Gastroesophageal sphincter (tissue), 4 donors: Measurements from ENCODE around the gene CFAP61. TPM values are rescaled to one million over a fixed set of nuclear protein-coding genes. Genes with fewer than 3 reads are reported as not detected.

Experiments
- ATAC-seq: fragments of 150-250 bp; one replicate; pipeline ENCODE4 v1.9.1; 2016; ENCODE audit warnings: mild to moderate bottlenecking, moderate library complexity
- H3K27ac ChIP-seq, 4 donors: fragments of 200-600 bp; sonication (generic) in 3 of 4; 1 replicate in 3 of 4; 2 replicates in 1 of 4; pipeline ENCODE4 v1.5.1; 2016 to 2019
- H3K27me3 ChIP-seq: fragments of 200-600 bp; sonication (generic); one replicate; pipeline ENCODE4 v1.5.1; 2019
- H3K36me3 ChIP-seq, 2 donors: fragments of 200-600 bp; sonication (generic); one replicate each; pipeline ENCODE4 v1.5.1; 2019; ENCODE audit warnings: control low read depth in 1 of 2
- H3K4me1 ChIP-seq, 3 donors: fragments of 200-600 bp; sonication (generic); 1 replicate in 2 of 3; 2 replicates in 1 of 3; pipeline ENCODE4 v1.5.1; 2016 to 2019; ENCODE audit warnings: control low read depth in 2 of 3
- H3K4me3 ChIP-seq, 2 donors: fragments of 200-600 bp; sonication (generic); one replicate each; pipeline ENCODE4 v1.5.1; 2019; ENCODE audit warnings: mild to moderate bottlenecking in 1 of 2, moderate library complexity in 1 of 2
- H3K9me3 ChIP-seq, 3 donors: fragments of 200-600 bp; sonication (generic); one replicate each; pipeline ENCODE4 v1.5.1; 2017 to 2019; ENCODE audit warnings: control low read depth in 2 of 3
- CTCF ChIP-seq, 4 experiments: fragments of 200-600 bp in 2 of 4; fragments of 450-650 bp in 2 of 4; sonication (generic) in 1 of 4; IDR thresholded peaks; one replicate each; pipeline ENCODE4 v1.5.1; 2017 to 2019; ENCODE audit warnings: antibody characterized with exemption in 4 of 4, mild to moderate bottlenecking in 2 of 4, moderate library complexity in 2 of 4
- EP300 ChIP-seq: sonication (generic); formaldehyde crosslinking; IDR thresholded peaks from one replicate; pipeline ENCODE4 v1.6.1; 2017; ENCODE audit warnings: antibody characterized with exemption, mild to moderate bottlenecking
- POLR2A ChIP-seq, 2 donors: fragments of 450-650 bp; IDR thresholded peaks; one replicate each; pipeline ENCODE4 v1.6.1; 2017; ENCODE audit warnings: antibody characterized with exemption in 2 of 2, mild to moderate bottlenecking in 2 of 2, moderate library complexity in 1 of 2
- POLR2AphosphoS5 ChIP-seq: sonication (generic); formaldehyde crosslinking; IDR thresholded peaks from one replicate; pipeline ENCODE4 v1.6.1; 2017; ENCODE audit warnings: antibody characterized with exemption
- WGBS, 2 donors: methylation state at CpG; one replicate each; pipeline ENCODE4 v1.1.5; 2018; ENCODE audit warnings: low coverage in 1 of 2; 5-methylcytosine and 5-hydroxymethylcytosine counted together
- total RNA-seq, 4 donors: library from RNA; depleted of rRNA; stranded (reverse); fragments of >200 nt; gene quantifications; one replicate each; pipeline ENCODE4 v1.1.0, GENCODE V29; 2016

The CFAP61 gene
- total RNA-seq, 4 donors from 2014 or later = 0.27 to 0.54 (median 0.30) TPM; not detected in 1

DNA sequence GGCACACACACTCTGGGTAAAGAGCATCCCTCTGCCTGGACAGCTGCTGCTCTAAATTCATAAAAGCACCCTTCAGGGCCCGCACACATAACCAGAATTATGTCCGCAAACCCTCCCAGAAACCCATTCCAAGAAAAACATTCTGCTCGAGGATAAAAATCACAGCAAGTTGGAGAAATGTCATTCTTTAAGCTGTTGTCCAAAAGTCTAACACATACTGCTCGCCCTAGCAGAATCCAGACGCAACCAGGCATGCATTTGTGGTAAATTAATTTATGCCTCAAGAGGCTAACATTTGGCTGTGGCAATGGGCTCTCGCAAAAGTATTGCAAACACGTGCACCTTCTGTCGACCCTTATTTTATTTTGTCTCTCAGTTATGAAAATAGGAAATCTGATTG lies 199.5 kb downstream of the CFAP61 start:
- Histone ChIP-seq H3K27me3 (peaks cover 21% of the 10 kb centered on the region), H3K4me1 (no peaks in the 10 kb centered on the region), H3K4me3 (no peak overlapping the region), H3K27ac (no peak overlapping the region), H3K36me3 (no peaks in the 10 kb centered on the region), H3K9me3 (no peaks in the 10 kb centered on the region)
- no peak for ATAC-seq
- 49 to 50% methylated on average over 4 to 6 of the region's 8 CpGs for WGBS, 2 donors
- TF ChIP-seq EP300 (no peak), POLR2AphosphoS5 (no peak)

GRCh38 chr20:20253039-20253743 lies 200.9 kb downstream of the CFAP61 start:
- 78 to 82% methylated on average over 3 to 6 of the region's 6 CpGs for WGBS, 2 donors
- Histone ChIP-seq H3K9me3 (no peaks in the 10 kb centered on the region), H3K27me3 (peaks cover 18% of the 10 kb centered on the region), H3K27ac (no peak overlapping the region), H3K4me1 (no peaks in the 10 kb centered on the region), H3K4me3 (no peak overlapping the region), H3K36me3 (no peaks in the 10 kb centered on the region)
- no peak for TF ChIP-seq CTCF (IDR thresholded peaks at IDR 0.05)
- no peak for TF ChIP-seq POLR2AphosphoS5
- no peak for TF ChIP-seq EP300
- no peak for TF ChIP-seq POLR2A (IDR thresholded peaks at IDR 0.05)
- no peak for ATAC-seq

DNA sequence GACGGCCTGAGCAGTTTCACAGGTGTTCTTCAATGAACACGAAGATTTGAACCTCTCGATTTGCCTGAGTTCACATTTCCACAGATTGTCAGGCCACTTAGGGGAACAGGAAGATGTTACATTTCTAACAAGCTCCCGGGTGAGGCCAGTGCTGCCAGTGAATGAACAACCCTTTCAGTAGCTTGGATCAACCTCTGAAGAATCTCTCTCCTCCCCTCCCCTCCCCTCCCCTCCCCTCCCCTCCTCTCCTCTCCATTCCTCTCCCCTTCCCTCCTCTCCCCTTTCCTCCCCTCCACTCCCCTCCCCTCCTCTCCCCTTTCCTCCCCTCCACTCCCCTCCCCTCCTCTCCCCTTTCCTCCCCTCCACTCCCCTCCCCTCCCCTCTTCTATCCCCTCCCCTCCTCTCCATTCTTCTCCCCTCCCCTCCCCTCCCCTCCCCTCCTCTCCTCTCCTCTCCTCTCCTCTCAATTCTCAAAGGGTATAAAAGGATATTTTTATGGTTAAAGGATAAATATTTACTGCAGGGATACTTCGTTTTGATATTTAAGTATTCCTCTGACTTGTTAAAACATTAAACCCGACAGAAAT lies 201.5 kb downstream of the CFAP61 start:
- no peaks in the 10 kb centered on the region for H3K4me1 ChIP-seq
- H3K9me3 ChIP-seq = no peaks in the 10 kb centered on the region
- no peak overlapping the region for H3K4me3 ChIP-seq
- no peak overlapping the region for H3K27ac ChIP-seq
- peaks cover 16% of the 10 kb centered on the region for H3K27me3 ChIP-seq
- no peak for TF ChIP-seq EP300
- ATAC-seq = no peak
- no peaks in the 10 kb centered on the region for H3K36me3 ChIP-seq
- WGBS, 2 donors = 56 to 66% methylated on average over 5 to 6 of the region's 6 CpGs

DNA sequence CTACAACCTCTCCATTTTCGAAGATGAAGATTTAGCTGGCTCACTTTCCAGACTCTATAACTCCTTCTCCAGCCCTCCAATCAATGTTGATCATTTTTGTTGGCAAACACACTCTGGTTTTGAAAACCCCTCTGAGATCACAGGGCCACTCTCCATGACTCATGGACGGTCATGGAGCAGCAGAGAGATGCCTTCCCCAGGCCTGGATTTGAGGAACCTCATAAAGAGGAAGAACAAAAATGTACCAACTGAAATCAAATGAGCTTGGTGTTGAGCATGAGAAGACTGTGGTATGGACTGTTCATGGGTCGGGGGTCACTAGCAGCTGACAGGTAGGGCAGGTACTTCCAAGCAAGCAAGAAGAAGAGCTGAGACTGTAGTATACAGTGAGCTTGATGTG lies 202.8 kb downstream of the CFAP61 start:
- Histone ChIP-seq H3K27ac (no peak overlapping the region), H3K27me3 (peaks cover 14% of the 10 kb centered on the region), H3K4me1 (no peaks in the 10 kb centered on the region), H3K4me3 (no peak overlapping the region), H3K36me3 (no peaks in the 10 kb centered on the region), H3K9me3 (no peaks in the 10 kb centered on the region)
- ATAC-seq = no peak
- no peak for TF ChIP-seq CTCF (IDR thresholded peaks at IDR 0.05)
- no peak for TF ChIP-seq EP300
- TF ChIP-seq POLR2AphosphoS5 = no peak
- no peak for TF ChIP-seq POLR2A (IDR thresholded peaks at IDR 0.05)
- 57 to 63% methylated on average over 2 to 3 of the region's 3 CpGs for WGBS, 2 donors

GRCh38 chr20:20259533-20259932 lies 207.2 kb downstream of the CFAP61 start:
- Histone ChIP-seq H3K4me1 (no peaks in the 10 kb centered on the region), H3K27me3 (peaks cover 6% of the 10 kb centered on the region), H3K4me3 (no peak overlapping the region), H3K27ac (no peak overlapping the region), H3K36me3 (no peaks in the 10 kb centered on the region), H3K9me3 (no peaks in the 10 kb centered on the region)
- WGBS, 2 donors = 59 to 64% methylated on average over 1 to 2 of the region's 2 CpGs
- peak; percentile 51 for ATAC-seq
- no peak for TF ChIP-seq POLR2AphosphoS5
- TF ChIP-seq EP300 = no peak

DNA sequence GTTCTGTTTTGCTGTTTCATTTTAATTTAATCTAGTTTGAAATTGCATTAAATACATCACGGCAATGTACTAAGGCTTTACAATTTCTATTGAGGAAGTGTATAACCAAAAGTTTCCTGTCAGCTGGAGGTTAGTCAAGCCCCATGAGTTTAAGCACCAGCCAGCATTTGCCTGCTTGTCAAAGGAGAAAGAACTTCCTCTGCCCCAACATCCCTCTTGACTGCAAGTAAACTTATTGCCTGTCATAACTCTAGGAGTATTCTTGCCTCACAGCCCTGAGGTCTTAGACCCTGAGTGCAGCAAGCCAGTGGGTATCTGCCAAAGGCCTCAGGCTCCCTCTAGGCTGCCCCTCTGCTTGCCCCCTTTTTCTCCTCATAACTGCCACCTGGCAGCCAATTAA lies 208.8 kb downstream of the CFAP61 start:
- 14% methylated on average over 1 of the region's 1 CpG; no CpG with 5 or more reads in 1 of the 2 donors for WGBS, 2 donors
- no peaks in the 10 kb centered on the region for H3K9me3 ChIP-seq
- no peaks in the 10 kb centered on the region for H3K36me3 ChIP-seq
- no peak overlapping the region for H3K27ac ChIP-seq
- H3K4me1 ChIP-seq = no peaks in the 10 kb centered on the region
- H3K27me3 ChIP-seq = no peaks in the 10 kb centered on the region
- no peak overlapping the region for H3K4me3 ChIP-seq
- TF ChIP-seq POLR2A (IDR thresholded peaks at IDR 0.05) (no peak), POLR2AphosphoS5 (no peak), CTCF (IDR thresholded peaks at IDR 0.05) (no peak), EP300 (no peak)
- peak; percentile 46 for ATAC-seq
